Stimulated activated CD4-positive, alpha-beta T cell treated with anti-CD3 and anti-CD28 coated beads, TNF-alpha, amount 100 ng/mL, for 4 hours (primary cell): ENCODE data around the gene SOS1.
A peak's percentile ranks its signal among the peaks of the same experiment; 100 is the strongest.
"Not testable (repeated sequence)": the region's sequence is repeated elsewhere in the genome, so short reads cannot be mapped to it uniquely, and the experiment has no call there.

ENCODE experiments used
- DNase-seq, 3 experiments: peaks; one replicate each; pipeline ENCODE4 v3.0.0-alpha.2; 2020; ENCODE audit warnings: low read depth in 3 of 3

The SOS1 gene

GRCh38 chr2:38968021-38968420 is 152.8 kb downstream of the SOS1 start:
- DNase-seq = no peak

GRCh38 chr2:38966678-38967077 is 154.2 kb downstream of the SOS1 start:
- no peak for DNase-seq

DNA sequence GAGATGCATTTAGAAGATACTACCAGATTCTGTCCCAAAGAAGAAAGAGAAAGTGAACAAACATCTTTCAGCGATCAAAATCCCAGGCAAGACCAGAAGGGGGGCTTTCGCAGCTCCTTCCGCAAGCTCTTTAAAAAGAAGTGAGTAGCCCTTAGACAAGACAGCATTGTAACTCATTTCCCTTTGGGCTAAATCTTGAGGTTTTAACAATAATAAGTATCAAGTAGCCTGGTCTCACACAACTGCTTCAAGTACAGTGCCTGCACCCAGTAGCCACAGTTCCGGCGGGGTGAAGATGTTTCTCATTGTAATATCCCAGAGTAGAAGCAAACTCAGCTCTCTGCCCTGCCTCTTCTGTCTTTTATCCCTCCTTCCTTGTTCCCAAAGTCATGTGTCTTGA is 154.8 kb downstream of the SOS1 start:
- no peak for DNase-seq

GRCh38 chr2:38960609-38961320 is 160.1 kb downstream of the SOS1 start:
- peak in 1 of 3 experiments; percentile 9 for DNase-seq

GRCh38 chr2:38959938-38960608 is 160.8 kb downstream of the SOS1 start:
- DNase-seq = peak; percentile 35 to 48 (median 44)

GRCh38 chr2:38959466-38959865 is 161.4 kb downstream of the SOS1 start:
- no peak for DNase-seq

- DNase-seq = no peak
These were observed 162.9 kb downstream of the SOS1 start for GRCh38 chr2:38957972-38958371.

DNA sequence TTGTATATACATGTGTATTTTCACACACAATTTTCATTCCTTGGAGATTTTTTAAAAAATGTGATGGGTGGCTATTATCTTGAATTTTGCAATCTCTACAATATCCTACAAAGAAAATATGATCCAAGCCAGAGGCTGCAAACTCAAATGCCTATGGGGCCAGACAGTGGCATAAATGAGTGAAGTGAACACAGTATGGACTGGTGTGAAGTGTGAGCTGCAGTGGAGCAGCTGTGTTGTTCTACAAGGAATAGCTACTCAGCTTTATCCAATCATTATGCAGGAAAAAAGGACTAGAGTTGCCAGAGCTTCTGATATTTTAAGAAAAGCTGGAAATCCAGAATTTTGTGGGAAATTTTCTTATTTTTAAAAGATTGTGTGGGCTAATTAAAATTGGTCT is 169.1 kb downstream of the SOS1 start:
- DNase-seq = no peak

DNA sequence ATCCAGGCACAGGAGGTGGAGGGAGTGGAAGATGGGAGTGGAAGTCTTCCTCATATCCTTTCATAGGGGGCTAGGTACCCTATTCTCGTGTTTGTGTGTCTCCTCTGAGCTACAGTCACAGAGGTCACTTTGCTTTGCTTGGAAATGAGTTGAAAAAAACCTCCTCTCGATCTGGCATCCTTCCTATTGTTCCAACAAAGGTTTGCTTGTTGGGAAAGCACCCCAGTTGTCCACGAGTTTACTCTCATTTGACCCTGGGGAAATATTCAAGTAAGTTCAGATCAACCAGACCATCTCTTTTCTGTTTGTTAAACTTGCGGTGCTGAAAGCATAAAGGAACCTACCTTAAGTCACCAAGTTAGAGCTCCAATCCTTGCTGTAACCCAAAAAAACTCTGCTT is 171.9 kb downstream of the SOS1 start:
- no peak for DNase-seq

GRCh38 chr2:38948387-38948882 is 172.4 kb downstream of the SOS1 start:
- DNase-seq = no peak

GRCh38 chr2:38947241-38948239 is 173.3 kb downstream of the SOS1 start:
- DNase-seq = peak in 2 of 3 experiments; percentile 21 to 35

GRCh38 chr2:38945911-38946310 is 174.9 kb downstream of the SOS1 start:
- no peak for DNase-seq

GRCh38 chr2:38945372-38945771 is 175.5 kb downstream of the SOS1 start:
- DNase-seq = no peak

DNA sequence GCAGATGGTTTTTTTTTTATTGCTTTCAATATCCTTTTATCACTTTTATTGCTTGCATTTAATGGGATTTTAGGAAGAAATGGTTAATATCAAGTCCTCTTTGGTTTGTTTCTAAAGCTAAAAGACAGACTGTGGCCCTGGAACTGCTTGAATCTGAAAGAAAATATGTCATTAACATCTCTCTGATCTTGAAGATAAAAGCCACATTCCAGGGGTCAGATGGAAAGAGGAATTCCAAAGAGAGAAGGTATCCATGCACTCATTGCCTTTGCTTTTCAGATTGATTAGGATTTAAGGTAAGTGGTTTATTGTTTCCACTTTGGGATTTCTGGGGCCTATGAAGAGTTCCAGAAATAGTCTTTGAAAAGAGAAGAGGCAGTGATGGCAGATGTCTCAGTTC is 177.1 kb downstream of the SOS1 start:
- DNase-seq = no peak

DNA sequence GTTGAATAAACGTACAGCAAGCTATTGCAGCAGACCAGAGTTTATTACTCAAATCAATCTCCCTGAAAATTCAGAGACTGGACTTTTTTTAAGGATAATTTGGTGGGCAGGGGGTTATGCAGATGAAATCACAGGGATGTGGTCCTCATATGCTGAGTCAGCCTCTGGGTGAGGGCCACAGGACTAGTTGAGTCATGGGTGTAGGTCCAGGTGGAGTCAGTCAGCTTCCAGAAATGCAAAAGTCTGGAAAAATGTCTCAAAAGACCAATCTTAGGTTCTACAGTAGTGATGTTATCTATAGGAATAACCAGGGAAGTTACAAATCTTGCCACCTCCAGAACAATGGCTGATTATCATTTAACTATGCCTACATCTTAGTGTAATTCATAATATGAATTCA is 180.1 kb downstream of the SOS1 start:
- DNase-seq = no peak

- no peak for DNase-seq
These were observed 183.3 kb downstream of the SOS1 start for GRCh38 chr2:38937548-38937947.

DNA sequence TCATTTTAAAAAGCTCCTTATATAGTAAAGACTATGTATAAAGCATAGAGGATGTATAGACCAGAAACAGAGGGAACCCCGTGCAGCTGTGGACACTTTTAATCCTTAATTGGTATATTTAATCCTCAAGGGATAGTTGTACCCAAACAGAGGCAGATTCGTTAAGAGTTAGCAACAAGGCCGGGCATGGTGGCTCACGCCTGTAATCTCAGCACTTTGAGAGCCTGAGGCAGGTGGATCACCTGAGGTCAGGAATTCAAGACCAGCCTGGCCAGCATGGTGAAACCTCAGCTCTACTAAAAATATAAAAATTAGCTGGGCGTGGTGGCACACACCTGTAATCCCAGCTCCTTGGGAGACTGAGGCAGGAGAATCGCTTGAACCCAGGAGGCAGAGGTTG is 184.3 kb downstream of the SOS1 start:
- DNase-seq = not testable (repeated sequence)

GRCh38 chr2:38935568-38936172 is 185.2 kb downstream of the SOS1 start:
- DNase-seq = no peak

DNA sequence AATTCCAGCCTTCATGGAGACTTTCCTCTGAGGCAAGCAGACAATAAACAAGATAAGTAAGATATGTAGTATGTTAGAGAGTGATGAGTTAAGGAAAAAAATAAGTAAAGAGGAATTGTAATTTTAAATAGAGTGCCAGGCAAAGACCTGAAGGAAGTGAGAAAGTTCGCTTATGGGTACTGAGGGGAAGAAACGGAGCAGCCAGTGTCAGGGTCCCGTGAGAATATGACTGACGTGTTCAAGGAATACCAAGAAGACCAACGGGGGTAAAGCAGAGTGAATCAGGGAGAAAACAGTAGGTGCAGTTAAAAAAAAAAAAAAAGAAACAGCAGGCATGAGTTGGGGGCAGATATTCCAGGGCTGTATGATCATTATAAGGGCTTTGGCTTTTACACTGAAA is 186.1 kb downstream of the SOS1 start:
- DNase-seq = no peak

DNA sequence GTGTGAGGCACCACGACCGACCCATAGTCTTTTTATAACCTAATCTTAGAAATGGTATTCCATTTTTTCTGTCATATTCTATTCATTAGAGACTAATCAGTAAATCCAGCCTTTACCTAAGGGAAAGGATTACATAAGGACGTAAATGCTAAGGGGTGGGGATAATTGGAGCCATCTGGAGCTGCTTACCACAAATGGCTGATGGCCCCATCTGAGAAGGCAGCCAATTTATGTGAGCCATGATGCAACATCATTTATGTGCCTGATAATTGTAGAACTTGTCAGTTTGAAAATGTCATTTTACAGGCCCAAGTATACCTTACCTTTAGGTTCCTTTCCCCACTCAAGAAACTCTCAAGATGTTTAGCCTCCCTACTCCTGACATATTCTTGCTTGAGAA is 187.2 kb downstream of the SOS1 start:
- no peak for DNase-seq

GRCh38 chr2:38932586-38932985 is 188.3 kb downstream of the SOS1 start:
- DNase-seq = no peak
